GM12891 (cell line): ENCODE measurements around the gene OLA1.

Experiments
- PAX5 ChIP-seq: IDR thresholded peaks from 2 replicates; pipeline ENCODE4 v1.6.1; 2011; ENCODE audit warnings: low read length, moderate library complexity, mild to moderate bottlenecking; ENCODE audit not compliant: insufficient read depth, severe bottlenecking
- POLR2A ChIP-seq: IDR thresholded peaks from 2 replicates; pipeline ENCODE4 v1.6.1; 2011; ENCODE audit warnings: low read depth, low read length, control low read depth
- POLR2AphosphoS5 ChIP-seq: IDR thresholded peaks from 2 replicates; pipeline ENCODE4 v1.6.1; 2011; ENCODE audit warnings: low read depth, low read length, control low read depth

- TF ChIP-seq PAX5: no peak
- no peak for TF ChIP-seq POLR2AphosphoS5
- no peak for TF ChIP-seq POLR2A
Observed at GRCh38 chr2:174195253-174195652, 53.1 kb downstream of the OLA1 start.
